HCT116 (cell line): ENCODE results near the gene BRD4.

Experiments
- CEBPB ChIP-seq: IDR thresholded peaks from 2 replicates; pipeline ENCODE4 v1.6.1; 2012; ENCODE audit warnings: low read depth
- CTCF ChIP-seq, 3 experiments: fragments of 200-600 bp in 1 of 3; sonication (generic) in 1 of 3; IDR thresholded peaks in 2 of 3; conservative IDR thresholded peaks in 1 of 3; 2 replicates each; pipeline ENCODE4 v1.5.1; 2012 to 2017; ENCODE audit warnings: low read depth in 2 of 3, low read length in 2 of 3, antibody characterized with exemption in 1 of 3, borderline replicate concordance in 1 of 3, control low read depth in 1 of 3, mild to moderate bottlenecking in 1 of 3, mixed read lengths in 1 of 3, mixed run types in 1 of 3, moderate library complexity in 1 of 3; ENCODE audit not compliant: insufficient read depth in 1 of 3
- ELF1 ChIP-seq: IDR thresholded peaks from 2 replicates; pipeline ENCODE4 v1.6.1; 2012; ENCODE audit warnings: low read depth, borderline replicate concordance
- EZH2 ChIP-seq: fragments of 200-600 bp; sonication (generic); IDR thresholded peaks from 2 replicates; pipeline ENCODE4 v1.6.1; 2017; ENCODE audit warnings: antibody characterized with exemption, mixed run types
- EZH2phosphoT487 ChIP-seq: fragments of 200-600 bp; IDR thresholded peaks from 2 replicates; pipeline ENCODE4 v1.6.1; 2018; ENCODE audit warnings: antibody characterized with exemption, borderline replicate concordance

- no peak for TF ChIP-seq EZH2
- no peak for TF ChIP-seq CTCF (IDR thresholded peaks at IDR 0.05 in 2 of 3, conservative IDR thresholded peaks at IDR 0.05 in 1 of 3; ENCODE audit: borderline replicate concordance in 1 of 3, insufficient read depth in 1 of 3, low read depth in 2 of 3, low read length in 2 of 3)
- no peak for TF ChIP-seq EZH2phosphoT487
- no peak for TF ChIP-seq CEBPB
- TF ChIP-seq ELF1 = no peak
Measured at GRCh38 chr19:15188851-15189250, 143.5 kb downstream of the BRD4 start.
